PFSK-1 (cell line): ENCODE results near the gene SCARB1.

ENCODE experiments used
- POLR2AphosphoS5 ChIP-seq: IDR thresholded peaks from 2 replicates; pipeline ENCODE4 v1.6.1; 2012; ENCODE audit warnings: low read depth, mild to moderate bottlenecking, control low read depth, low read length, moderate library complexity
- REST ChIP-seq, 2 experiments: IDR thresholded peaks; 2 replicates each; pipeline versions ENCODE4 v1.6.1 to v1.8.0; 2011 to 2012; ENCODE audit warnings: low read depth in 2 of 2, low read length in 2 of 2, control low read depth in 1 of 2, inconsistent platforms in 1 of 2, mild to moderate bottlenecking in 1 of 2, moderate library complexity in 1 of 2; ENCODE audit not compliant: insufficient read depth in 1 of 2
- SIN3A ChIP-seq: IDR thresholded peaks from 2 replicates; pipeline ENCODE4 v1.6.1; 2012; ENCODE audit warnings: mild to moderate bottlenecking, low read length, moderate library complexity, borderline replicate concordance; ENCODE audit not compliant: insufficient read depth
- TAF1 ChIP-seq: IDR thresholded peaks from 2 replicates; pipeline ENCODE4 v1.6.1; 2012; ENCODE audit warnings: low read length, control low read depth, borderline replicate concordance; ENCODE audit not compliant: insufficient read depth

- TF ChIP-seq REST (IDR thresholded peaks at IDR 0.05; ENCODE audit: insufficient read depth in 1 of 2, low read depth in 2 of 2, low read length in 2 of 2) (no peak), POLR2AphosphoS5 (no peak), TAF1 (no peak), SIN3A (no peak)
These were observed 51.3 kb downstream of the SCARB1 start for GRCh38 chr12:124812356-124812755.
